ENCODE results near the gene PUS1. TPM values are rescaled to one million over a fixed set of nuclear protein-coding genes. Genes with fewer than 3 reads are reported as not detected.

The PUS1 gene
- total RNA-seq, 1 donor from 2014 or later, result 9.1 TPM

GRCh38 chr12:131902332-131903241 lies 26.5 kb upstream of the PUS1 start:
- no peak for DNase-seq (ENCODE audit: low spot score)

- no peak for DNase-seq (ENCODE audit: low spot score)
These were observed 25.5 kb upstream of the PUS1 start for GRCh38 chr12:131903270-131904255.

- no peak for DNase-seq (ENCODE audit: low spot score)
These were observed 24.7 kb upstream of the PUS1 start for GRCh38 chr12:131904346-131904745.

- no peak for DNase-seq (ENCODE audit: low spot score)
These were observed 23.9 kb upstream of the PUS1 start for GRCh38 chr12:131905081-131905629.

GRCh38 chr12:131905630-131906091 lies 23.4 kb upstream of the PUS1 start:
- no peak for DNase-seq (ENCODE audit: low spot score)

DNA sequence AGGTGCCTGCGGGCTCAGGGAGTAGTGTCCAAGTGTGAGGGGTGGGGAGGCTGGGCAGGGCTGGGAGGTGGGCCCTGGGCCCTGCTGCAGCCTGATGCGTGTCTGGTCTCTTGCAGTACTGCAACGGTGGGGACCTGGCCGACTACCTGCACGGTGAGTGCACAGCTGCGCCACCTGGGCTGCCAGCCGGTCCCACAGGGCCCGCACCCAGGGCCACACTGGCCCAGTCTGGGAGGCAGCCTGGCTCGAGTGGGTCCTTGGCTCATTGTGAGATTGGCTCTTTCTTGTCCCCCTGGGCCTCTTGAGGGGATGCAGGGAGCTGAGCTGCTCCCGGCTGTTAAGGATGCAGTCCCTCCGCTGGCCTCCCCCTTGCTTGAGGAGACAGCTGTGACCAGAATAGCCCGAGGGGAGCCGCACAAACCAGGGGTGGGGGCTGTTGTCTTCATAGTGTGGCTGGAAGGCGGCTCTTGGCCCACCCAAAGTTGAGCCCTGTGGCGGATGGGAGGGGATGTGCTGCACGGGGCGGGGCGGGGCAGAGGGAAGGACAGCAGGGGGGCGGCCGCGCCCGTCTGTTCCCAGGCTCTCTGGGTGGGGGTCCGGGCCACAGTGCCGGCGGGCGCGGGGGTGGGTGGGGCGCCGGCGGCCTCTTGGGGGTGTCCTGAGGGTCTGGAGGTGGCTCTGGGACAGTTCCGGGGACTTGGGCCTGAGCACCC lies 21.5 kb upstream of the PUS1 start:
- no peak for DNase-seq (ENCODE audit: low spot score)

DNA sequence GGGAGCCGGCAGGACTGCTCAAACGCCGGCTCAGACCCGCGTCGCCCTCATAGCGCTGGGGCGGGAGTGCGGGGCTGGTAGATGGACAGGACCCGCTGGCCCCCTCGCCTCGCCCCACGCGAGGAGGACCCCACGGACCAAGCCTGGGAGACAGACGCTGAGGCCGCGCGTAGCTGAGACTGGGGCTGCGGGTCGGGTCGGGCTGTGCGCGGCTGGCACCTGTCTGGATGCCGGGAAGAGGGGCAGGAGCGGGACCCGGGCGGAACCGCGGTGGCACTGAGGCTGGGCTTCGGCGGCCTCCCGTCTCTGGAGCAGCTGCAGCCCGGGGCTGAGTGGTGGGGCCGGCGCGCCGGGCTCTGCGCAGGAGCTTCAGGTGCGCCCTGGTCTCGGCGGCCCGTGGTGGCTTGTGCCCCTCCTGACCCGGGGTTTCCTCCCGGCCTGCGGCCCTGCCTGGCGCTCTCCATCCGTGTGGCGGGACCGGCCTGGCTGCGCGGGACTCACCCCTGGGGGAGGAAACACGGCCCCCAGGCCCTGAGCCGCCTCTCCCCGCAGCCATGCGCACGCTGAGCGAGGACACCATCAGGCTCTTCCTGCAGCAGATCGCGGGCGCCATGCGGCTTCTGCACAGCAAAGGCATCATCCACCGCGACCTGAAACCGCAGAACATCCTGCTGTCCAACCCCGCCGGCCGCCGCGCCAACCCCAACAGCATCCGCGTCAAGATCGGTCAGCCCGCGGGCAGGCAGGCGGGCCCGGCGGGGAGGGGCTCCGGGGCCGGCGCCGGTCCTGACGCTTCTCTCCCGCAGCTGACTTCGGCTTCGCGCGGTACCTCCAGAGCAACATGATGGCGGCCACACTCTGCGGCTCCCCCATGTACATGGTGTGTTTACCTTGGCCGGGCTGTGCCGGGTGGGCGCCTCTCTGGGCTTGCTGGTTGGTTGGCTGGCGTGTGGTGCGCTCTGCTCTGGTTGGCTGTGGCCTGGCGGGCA lies 20.7 kb upstream of the PUS1 start:
- no peak for DNase-seq (ENCODE audit: low spot score)

DNA sequence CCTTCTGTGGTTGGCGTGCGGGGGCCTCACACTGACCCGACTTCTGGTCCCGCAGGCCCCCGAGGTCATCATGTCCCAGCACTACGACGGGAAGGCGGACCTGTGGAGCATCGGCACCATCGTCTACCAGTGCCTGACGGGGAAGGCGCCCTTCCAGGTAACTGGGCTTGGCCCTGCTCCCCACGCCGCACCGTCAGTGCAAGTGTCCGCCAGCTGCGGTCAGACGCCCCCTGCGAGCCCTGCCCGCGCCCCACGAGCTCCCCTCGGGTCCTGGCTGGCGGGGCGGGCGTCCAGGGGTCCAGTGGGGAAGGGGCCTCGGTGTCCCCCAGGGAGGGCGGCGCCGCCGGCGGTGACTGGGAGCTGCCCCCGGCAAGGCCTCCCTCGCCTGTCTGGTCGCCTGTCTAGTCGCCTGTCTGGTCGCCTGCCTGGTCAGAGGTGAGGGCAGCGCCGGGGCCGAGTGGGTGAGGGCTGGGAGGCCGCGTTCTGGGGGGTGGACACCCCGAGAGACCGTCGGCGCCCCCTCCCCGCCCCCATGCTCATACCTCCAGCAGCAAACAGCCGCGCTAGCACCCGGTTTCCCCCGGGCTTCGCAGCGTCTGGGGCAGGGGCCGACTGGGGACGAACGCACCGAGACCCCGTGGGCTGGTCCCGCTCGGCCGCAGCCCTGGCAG lies 19.9 kb upstream of the PUS1 start:
- DNase-seq (ENCODE audit: low spot score), result no peak

DNA sequence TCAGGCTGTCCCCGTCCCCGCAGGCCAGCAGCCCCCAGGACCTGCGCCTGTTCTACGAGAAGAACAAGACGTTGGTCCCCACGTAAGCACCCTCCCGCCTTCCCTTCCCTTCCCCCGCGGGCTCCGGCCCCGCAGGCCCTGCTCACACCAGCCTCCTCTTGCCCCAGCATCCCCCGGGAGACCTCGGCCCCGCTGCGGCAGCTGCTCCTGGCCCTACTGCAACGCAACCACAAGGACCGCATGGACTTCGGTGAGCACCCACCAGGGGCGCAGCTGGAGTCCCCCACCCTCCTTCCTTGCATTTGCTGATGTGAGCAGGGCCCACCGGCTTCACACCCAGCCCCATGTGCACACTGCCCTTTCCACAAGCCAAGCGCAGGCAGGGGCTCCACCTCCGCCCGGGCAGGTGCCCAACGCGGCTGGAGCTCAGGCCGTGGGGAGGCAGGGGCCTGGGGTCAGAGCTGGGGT lies 19.3 kb upstream of the PUS1 start:
- DNase-seq (ENCODE audit: low spot score), result no peak

DNA sequence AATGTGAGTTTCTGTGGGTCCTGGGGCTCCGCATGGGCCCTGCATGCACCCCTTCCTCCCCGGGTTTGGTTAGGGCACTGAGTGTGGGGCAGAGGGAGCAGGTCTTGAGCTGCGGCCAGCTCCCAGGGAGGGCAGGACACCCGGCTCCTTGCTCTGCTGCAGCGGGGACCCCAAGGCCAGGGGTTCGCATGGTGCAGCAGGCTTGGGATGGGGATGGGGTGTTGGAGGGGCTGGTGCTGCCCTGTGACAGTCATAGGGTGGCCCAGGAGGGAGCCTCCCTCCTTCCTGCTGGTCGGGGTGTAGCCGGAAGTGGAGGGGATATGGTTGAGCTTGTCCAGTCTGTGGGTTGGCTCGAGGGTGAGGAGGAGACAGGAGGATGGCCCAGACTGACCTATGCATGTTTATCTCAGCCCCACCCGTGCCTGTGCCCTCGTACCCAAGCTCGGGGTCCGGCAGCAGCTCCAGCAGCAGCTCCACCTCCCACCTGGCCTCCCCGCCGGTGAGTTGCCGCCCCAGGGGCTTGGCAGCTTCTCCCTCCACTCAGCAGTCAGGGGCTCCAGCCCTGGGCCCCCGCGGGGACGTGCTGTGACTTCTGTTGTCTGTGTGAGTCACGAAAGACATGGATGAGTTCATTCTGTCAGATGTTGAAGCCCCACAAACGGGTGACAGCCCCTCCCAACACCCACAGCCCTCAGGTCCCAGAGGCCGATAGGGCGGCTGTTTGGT lies 18.6 kb upstream of the PUS1 start:
- DNase-seq (ENCODE audit: low spot score), result no peak

GRCh38 chr12:131911028-131911650 lies 17.9 kb upstream of the PUS1 start:
- no peak for DNase-seq (ENCODE audit: low spot score)

DNA sequence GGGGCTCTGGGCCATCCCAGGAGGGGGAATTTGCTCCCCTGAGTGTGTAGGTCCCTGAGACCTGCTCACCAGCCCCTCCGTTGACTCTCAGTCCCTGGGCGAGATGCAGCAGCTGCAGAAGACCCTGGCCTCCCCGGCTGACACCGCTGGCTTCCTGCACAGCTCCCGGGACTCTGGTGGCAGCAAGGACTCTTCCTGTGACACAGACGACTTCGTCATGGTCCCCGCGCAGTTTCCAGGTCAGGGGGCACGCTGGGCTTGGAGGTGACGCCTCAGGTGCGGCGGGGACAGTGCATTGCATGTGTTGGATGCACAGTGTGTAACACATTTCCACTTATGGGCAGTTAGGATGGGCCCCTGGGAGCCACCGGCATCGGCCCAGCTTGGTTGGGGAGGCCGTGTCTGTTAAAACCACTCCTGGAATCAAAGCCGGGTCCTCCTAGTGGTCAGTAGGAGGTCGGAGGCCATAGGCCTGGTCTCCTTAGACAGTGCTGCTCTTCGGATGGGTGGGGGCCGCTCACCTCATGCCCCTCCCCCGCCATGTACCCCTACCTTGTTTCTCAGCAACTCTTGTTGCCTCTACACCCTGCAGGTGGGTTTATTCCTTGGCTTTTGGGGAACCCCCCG lies 17.1 kb upstream of the PUS1 start:
- no peak for DNase-seq (ENCODE audit: low spot score)

DNA sequence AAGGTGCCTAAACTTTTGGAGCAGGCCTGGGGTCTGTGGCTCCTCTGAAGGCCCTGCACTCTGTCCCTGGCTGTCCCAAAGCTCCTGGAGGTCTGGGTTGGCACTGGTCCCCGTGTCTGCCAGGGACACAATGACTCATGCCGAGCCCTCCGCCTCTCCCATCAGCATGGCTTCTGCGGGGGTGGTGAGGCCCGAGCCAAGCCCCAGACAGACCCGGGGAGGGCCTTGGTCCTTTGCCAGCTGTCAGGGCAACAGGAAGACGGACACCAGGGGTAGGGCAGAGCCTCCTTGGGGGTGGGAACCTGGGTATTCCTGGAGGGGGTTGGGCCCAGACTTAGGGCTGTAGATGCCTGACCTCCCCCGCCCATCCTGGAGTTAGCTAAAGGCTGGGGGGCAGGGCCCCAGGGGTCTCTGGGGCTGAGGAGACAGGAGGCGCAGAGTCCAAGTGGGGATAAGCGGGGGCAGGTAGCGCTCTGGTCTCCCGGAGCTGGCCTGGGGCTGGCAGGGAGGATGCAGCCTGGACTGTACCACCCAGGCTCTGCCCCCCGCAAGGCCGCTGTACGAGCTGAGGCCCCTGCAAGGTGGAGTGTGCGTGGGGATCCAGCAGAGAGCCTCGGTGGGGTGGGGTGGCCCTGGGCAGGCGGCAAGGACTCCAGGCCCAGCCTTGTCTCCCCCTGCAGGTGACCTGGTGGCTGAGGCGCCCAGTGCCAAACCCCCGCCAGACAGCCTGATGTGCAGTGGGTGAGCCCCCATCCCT lies 16.4 kb upstream of the PUS1 start:
- peak; percentile 72 for DNase-seq (ENCODE audit: low spot score)

GRCh38 chr12:131913666-131914065 lies 15.4 kb upstream of the PUS1 start:
- no peak for DNase-seq (ENCODE audit: low spot score)

DNA sequence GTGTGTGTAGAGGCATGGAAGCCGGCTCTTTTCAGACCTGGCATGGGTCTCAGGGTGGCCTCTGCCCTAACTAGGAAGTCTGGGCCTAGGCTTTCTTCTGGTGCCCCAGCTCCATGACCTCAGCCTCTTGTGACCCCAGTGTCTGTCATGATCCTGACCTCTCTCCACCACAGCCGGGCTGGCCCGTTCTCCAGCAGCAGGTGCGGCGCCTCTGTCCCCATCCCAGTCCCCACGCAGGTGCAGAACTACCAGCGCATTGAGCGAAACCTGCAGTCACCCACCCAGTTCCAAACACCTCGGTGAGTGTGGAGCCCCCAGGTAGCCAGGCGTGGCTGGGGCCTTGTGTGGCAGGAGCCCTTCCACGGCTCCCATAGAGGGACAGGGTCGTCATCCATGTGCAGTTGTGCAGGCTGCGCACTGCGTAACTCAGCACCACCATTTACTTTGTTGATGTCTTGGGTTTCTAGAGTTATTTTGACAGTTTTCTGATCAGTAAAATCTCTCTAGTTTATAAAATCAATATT lies 14.8 kb upstream of the PUS1 start:
- no peak for DNase-seq (ENCODE audit: low spot score)

DNA sequence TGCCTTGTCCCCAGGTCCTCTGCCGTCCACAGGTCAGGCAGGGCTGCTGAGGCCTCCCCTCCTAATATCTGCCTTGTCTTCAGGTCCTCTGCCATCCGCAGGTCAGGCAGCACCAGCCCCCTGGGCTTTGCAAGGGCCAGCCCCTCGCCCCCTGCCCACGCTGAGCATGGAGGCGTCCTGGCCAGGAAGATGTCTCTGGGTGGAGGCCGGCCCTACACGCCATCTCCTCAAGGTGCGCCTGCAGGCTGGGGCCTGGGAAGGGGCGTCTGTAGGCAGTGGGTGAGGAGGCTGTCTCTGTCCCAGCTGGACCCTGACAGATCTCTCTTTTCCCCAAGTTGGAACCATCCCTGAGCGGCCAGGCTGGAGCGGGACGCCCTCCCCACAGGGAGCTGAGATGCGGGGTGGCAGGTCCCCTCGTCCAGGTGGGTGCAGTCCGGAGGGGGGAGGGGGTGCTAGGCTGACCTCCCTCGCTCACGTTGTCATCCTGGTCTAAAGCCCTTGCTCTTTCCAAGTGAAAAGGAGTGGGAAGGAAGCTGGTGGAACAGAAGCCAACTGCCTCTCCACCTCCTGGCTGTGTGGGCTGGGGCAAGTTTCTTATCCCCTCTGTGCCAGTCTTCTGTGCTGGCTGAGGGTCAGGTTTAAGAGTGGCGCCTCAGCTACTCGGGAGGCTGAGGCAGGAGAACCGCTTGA lies 13.9 kb upstream of the PUS1 start:
- DNase-seq (ENCODE audit: low spot score), result no peak

All from umbilical cord (tissue), 2 donors.